Measurements from ENCODE around the gene SNX5.

The SNX5 gene

DNA sequence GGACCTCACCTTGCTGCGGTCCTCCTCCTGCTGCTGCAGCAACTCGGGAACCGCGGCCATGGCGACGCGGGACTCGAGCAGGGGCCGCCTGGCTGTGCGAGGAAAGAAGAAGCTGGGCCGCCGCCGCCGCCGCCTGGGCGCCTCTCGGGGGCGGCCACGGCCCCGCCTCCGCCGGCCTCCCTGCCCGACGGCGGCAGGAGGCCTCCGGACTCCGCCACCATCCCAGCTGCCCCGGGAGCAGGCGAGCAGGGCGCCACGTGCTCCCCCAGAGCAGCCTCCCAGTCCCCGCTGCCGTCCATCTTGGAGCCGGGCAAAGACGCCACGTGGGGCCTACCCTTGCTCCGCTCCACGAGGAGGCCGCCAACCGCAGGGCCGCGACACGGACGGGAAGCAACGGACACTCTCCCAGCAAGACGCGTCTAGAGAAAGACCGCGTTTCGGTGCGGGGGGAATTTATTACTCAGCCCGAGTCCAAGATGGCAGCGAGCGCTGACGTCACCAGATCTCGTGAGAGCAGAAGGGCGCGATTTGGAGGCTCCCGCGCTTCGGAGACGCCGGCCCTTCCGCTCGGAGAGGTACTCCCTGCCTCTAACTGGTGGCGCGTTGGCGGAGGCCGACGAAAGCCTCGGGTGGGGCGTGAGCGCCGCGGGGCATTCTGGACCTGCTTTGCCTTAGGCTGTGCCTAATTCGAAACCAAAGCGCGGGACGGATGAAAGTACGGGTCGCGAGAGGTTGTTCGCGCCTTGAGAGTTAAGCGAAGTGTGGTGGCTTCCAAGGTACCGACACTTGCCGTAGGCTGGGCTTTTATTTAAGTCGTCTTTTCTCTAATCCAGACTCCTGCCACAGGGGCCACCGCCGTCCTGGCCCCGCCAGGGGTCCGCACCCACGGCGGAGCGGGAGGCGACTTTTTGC lies at the start of gene SNX5, which contains the start of gene MGME1:
Gene SNX5, minus strand, starts transcription at position 429 of the 912 bp plus-strand sequence. Its CDS starts 369 bp downstream, at position 60.
Gene MGME1, plus strand, starts transcription at position 653 of the 912 bp plus-strand sequence. CDS start 842 bp downstream, outside the sequence.
- DNase-seq: peak; percentile 99

DNA sequence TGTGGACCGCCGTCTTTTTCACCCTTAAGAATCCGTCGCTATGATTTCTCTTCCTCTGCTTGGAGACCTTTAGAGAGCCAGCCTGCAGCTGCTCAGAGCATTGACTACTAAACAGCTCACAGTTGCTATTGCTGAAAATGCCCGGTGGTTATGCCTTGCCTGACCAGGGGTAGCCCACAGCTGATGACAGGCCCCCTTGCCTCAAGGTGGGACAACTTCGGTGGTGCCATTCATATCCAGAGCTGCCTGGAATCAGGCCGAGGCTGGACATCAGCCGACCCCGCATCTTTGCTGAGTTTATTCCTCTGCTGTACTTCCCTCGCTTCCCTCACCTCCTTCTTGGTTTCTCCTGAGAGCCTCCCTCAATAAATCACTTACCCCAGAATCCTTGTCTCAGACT lies 49.5 kb upstream of the SNX5 start:
- DNase-seq: no peak

DNA sequence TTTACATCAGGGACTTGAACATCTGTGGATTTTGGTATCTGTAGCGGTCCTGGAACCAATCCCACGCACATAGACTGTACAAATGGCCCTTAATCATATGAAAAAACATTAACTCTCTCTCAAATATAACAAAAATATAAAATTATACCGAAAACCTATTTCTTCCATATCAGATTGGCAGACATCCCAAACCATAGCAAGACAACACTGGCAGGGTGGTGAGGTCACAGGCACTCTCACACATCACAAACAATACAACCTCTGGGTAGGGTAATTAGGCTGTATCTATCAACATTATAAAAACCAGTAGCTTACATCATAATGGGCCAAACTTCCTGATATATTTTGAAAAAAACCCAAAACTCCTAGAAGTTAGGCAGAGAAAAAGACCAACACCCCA lies 48.2 kb upstream of the SNX5 start:
- DNase-seq: no peak

GRCh38 chr20:18014411-18014810 lies 45.8 kb upstream of the SNX5 start:
- no peak for DNase-seq

GRCh38 chr20:18012901-18013300 lies 44.3 kb upstream of the SNX5 start:
- DNase-seq: no peak

DNA sequence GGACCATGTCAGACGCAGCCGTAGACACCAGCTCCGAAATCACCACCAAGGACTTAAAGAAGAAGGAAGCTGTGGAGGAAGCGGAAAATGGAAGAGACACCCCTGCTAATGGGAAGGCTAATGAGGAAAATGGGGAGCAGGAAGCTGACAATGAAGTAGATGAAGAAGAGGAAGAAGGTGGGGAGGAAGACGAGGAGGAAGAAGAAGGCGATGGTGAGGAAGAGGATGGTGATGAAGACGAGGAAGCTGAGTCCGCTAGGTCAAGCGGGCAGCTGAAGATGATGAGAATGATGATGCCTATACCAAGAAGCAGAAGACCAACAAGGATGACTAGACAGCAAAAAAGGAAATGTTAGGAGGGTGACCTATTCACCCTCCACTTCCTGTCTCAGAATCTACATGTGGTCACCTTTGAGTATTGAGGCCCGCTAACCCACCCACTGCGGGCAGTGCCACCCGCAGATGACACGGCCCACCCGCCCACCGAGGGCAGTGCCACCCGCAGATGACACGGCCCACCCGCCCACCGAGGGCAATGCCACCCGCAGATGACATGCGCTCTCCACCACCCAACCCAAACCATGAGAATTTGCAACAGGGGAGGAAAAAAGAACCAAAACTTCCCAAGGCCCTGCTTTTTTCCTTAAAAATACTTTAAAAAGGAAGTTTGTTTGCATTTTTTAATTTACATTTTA lies 43.5 kb upstream of the SNX5 start:
- no peak for DNase-seq

- DNase-seq: no peak
Observed at GRCh38 chr20:18011482-18011881, 42.9 kb upstream of the SNX5 start.

GRCh38 chr20:18009116-18009515 lies 40.5 kb upstream of the SNX5 start:
- DNase-seq: no peak

GRCh38 chr20:18007534-18008292 lies 39.1 kb upstream of the SNX5 start:
- peak; percentile 82 for DNase-seq

DNA sequence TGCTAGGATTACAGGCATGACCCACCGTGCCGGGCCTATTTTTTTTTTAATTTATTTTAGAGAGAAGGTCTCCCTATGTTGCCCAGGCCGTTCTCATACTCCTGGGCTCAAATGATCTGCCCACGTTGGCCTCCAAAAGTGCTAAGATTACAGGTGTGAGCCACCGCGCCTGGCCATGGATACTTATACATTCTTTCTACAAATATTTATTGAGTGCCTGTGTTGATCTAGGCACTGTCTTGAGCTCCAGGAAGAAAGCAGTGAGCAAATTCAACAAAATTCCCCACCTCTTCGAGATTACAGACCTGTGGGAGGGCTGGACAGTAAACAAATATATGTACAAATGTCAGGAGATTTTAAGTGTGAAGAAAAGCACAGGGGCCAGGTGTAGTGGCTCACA lies 38.1 kb upstream of the SNX5 start:
- no peak for DNase-seq

DNA sequence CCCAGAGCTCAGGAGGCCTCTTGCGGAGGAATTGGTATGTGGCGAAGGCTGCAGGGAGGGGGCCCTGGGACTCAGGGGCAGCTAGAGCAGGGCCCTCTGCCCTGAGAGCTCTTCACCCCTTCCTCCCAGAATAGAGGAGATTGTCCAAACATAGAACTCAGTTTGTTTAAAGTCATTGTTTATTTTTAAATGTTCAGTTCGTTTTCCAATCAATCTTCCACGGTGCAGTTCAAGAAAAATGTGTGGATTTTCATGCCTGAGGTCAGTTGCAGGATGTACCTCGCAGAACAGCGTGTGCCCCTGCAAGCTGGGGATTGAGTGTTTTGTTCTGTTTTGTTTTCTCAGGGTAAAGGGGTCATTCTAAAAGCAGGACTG lies 37.4 kb upstream of the SNX5 start:
- no peak for DNase-seq

GRCh38 chr20:18005170-18005989 lies 36.8 kb upstream of the SNX5 start:
- no peak for DNase-seq

GRCh38 chr20:18004384-18005031 lies 35.9 kb upstream of the SNX5 start:
- peak; percentile 79 for DNase-seq

GRCh38 chr20:18003897-18004296 lies 35.3 kb upstream of the SNX5 start:
- no peak for DNase-seq

DNA sequence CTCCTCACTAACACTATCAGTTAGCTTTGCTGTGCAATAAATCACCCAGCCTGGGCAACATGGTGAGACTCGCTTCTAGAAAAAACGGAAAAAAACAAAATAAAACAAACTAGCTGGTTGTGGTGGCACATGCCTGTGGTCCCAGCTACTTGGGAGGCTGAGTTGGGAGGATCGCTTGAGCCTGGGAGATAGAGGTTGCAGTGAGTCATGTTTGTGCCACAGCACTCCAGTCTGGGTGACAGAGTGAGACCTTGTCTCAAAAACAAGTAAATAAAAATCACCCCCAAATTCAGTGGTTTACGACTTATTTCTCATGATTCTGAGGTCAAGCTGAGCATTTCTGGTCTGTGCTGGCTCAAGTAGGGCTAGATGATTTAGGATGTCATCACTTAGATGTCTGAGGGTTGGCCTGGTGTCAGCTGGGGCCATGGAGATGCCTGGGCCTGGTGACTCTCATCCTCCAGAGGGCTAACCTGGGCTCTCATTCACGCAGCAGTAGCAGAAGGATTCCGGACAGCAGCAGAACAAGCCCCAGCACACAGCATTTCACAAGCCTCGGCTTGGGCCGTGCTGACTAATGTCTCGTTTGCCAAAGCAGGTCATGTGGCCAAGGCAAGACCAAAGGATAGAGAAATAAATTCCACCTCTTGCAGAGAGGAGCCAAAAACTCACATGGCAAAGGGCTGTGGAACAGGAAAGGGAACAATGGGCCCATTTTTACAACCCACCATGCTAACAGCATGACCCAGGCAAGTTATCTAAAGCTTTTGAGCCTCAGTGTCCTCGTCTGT lies 32.7 kb upstream of the SNX5 start:
- DNase-seq: no peak

DNA sequence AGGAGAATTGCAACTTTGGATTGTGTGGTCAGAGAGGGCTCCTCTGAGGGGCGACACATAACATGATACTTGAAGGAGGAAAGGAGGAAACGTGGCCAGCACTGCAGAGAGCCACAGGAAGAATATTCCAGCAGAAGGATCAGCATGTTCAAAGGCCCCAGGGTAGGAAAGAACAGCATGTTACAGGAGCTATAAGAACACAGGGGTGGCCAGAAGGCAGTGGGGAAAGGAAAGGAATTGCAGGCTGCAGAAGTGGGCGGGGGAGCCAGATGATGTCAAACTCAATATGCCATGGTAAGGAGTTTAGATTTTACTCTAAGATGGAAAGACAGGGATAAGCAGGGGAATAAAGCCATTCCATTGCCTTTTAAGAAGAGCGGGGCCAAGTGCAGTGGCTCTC lies 31.0 kb upstream of the SNX5 start:
- no peak for DNase-seq

- DNase-seq: no peak
Observed at GRCh38 chr20:17998446-17998845, 29.9 kb upstream of the SNX5 start.

- DNase-seq: peak; percentile 64
Observed at GRCh38 chr20:17995967-17996819, 27.6 kb upstream of the SNX5 start.

DNA sequence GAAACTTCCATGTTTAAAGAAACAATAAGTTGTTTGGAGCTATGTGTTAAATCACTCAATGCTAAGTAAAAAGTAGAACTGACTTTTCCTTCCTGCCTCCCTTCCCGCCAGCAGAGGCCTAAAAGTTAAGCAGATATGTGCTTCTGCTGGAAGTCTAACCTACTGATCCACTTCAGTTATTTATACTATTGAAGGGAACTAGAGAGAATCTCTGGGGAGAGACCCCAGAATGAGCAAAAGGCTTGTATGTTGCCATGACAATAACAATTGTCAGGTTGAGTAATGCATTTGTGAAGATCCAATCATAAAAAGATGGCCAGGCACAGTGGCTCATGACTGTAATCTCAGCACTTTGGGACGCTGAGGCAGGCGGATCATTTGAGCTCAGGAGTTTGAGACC lies 25.0 kb upstream of the SNX5 start:
- no peak for DNase-seq

Measured in NCI-H446 treated with DMSO at 0.1 percent for 48 hours (cell line).